Stimulated activated CD4-positive, alpha-beta T cell treated with anti-CD3 and anti-CD28 coated beads, TNF-alpha, amount 100 ng/mL, for 4 hours (primary cell): Measurements from ENCODE around the gene VASH2.
"Not testable (repeated sequence)": the region's sequence is repeated elsewhere in the genome, so short reads cannot be mapped to it uniquely, and the experiment has no call there.

ENCODE experiments used
- DNase-seq, 3 experiments: peaks; one replicate each; pipeline ENCODE4 v3.0.0-alpha.2; 2020; ENCODE audit warnings: low read depth in 3 of 3

The VASH2 gene

DNA sequence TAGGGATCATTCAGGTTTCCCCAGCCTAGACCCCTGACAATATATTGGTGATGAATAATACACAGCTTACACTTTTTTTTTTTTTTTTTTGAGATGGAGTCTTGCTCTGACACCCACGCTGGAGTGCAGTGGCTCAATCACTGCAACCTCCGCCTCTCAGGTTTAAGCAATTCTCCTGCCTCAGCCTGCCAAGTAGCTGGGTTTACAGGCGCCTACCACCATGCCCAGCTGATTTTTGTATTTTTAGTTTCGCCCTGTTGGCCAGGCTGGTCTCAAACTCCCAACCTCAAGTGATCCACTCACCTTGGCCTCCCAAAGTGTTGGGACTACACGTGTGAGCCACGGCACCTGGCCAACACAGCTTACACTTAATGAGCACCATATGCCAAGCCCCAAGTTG is 7.2 kb downstream of the VASH2 start:
- DNase-seq = no peak

DNA sequence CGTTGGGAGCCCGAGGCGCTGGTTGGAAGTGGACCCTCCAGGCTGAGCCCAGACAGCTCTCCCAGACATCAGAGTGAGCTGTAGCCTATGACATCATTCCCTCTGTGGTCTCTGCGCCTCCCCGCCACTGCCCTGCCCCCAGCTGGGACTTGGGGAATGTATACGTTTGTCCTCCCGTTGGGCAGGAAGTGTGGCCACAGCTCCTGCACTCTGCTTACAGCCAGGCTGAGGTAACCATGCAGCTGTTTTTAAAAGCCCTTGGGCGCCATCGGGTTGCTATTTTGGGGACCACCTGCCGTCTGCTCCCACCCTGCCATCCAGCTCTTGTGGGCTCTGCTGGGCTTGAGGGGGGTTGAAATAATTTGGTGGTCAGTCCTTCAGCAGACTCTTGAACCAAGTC is 7.8 kb downstream of the VASH2 start:
- DNase-seq = no peak

DNA sequence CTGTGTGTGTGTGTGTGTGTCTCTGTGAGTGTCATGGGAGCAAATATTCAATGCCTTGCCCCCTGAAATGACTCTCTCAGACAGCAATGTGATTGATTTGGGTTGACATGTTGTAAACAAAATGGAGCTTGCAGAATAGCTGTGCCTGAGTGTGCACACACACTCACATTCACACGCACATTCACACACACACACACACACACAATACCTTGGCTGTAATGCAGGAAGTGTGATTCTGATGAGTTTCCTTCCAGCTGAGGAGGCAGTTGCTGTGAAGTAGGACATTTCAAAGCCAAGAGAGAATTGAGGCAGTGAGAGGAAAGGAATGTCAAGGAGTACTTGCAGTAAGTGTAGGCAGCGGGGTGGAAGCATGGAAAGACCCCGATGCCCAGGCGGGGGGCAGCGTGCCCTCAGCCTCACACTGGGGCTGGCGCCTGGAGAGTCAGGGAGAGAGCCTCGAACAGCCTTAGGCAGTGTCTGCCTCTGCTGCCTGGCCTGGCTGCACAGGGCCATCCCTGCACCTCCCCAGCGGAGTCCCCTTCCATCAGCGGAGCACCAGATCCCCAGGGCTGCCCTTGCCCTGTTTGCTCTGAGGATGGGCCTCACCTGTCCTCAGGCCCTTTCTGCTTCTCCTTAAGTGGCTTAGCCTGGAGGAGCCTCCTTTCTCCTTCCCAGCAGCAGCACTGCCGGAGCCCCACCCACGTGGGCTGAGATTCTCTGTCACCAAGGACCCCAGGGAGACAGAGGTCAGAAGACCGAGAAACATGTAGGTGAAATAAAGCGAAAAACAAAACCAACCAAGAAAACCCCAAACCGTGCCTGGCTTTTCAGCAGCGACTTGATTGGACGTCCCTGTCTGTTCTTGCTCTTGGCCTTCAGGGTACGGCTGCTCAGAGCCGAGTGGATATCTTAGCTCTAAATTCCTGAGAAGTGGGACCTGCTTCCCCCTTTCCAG is 9.2 kb downstream of the VASH2 start:
- no peak for DNase-seq

DNA sequence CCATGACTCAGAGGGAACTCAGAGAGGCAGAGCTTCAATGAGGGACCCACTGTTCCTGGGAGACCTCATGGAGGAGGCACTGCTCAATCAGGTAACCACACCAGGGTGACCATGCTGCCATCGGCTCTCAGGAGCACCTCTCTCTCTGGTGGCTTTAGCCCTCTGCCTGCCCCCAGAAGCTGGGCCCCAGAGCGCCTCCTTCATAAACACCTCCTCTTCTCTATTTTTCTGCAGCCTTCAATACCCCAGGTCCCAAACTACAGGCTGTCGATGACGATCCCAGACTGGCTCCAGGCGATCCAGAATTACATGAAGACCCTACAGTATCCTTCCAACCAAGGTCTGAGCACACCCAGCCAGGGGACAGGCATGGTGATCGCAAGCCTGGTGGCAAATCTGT is 10.6 kb downstream of the VASH2 start:
- no peak for DNase-seq

DNA sequence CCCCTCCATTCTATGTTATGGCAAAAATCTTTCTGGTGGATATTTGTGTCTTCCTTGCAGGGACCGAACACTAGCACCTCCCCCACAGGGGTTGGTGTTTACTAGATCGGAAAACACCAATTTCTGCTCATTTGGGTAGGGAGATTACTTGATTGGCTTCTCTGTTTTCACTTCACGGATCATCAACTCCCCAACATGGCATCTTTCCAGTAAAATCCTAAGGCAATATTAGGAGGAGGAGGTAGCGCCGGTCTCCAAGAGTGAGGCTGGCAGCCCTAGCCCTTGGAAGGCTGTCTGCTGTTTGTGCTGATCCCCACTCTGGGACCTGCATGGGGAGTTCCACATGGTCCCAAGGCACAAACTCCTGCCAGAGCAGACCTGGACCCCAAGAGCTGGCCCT is 12.2 kb downstream of the VASH2 start:
- DNase-seq = no peak

DNA sequence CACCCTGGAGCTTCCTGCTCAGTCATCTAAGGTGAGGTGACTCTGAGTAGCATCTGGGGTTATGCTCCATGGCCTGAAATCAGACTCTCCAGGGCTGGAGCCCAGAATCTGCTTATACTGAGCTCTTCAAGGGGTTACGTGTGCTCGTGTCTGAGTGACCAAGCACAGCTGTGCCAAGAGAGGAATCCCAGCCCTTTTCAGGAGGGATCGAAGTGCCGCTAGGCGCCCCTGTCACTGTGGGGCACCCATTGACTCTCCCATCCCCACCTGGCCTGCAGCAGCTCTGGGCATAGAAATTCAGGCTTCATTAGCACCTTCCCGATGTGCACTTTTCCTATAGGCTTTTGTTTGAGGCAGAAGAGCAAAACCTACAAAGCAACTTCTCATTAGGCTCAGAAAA is 13.8 kb downstream of the VASH2 start:
- DNase-seq = no peak

DNA sequence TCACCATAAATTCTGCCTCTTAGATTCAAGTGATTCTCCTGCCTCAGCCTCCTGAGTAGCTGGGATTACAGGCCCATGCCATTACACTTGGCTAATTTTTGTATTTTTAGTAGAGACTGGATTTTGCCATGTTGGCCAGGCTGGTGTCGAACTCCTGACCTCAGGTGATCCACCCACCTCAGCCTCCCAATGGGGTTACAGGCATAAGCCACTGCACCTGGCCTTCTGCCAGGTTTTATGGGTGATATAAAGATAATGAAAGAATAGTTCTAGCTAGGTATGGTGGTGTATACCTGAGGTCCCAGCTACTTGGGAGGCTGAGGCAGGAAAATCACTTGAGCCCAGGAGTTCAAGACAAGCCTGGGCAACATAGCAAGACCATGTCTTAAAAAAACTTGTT is 14.7 kb downstream of the VASH2 start:
- DNase-seq = not testable (repeated sequence)

DNA sequence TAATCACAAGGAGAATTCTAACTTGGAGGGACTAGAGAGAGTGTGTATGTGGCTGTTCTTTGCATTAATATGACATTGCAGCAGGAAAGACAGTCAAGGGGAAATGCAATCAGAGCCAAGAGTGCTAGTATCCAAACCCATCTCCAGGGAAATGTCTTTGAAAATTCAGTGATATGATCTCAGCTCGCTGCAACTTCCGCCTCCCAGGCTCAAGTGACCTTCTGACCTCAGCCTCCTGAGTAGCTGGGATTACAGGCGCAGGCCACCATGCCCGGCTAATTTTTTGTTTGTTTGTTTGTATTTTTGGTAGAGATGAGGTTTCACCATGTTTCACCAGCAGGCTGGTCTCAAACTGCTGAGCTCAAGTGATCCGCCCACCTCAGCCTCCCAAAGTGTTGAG is 16.3 kb downstream of the VASH2 start:
- DNase-seq = no peak

DNA sequence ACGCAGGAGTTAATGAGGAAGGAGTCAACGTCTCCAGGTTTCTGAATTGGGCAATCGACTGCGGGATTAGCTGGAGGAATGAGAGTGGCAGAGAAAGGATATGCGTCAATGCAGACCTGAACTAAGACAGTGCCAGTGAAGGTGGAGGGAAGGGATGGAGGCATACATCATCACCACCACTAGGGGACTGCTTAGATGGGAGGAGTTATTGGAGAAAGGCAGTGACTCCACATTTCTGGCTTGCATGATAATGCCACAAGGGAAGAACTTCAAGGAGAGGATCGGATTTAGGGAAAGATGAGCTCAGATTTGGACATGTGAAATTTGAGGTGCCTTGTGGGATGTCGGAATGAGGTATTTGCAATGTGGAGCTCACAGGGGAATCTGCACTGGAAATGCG is 17.5 kb downstream of the VASH2 start:
- DNase-seq = no peak

DNA sequence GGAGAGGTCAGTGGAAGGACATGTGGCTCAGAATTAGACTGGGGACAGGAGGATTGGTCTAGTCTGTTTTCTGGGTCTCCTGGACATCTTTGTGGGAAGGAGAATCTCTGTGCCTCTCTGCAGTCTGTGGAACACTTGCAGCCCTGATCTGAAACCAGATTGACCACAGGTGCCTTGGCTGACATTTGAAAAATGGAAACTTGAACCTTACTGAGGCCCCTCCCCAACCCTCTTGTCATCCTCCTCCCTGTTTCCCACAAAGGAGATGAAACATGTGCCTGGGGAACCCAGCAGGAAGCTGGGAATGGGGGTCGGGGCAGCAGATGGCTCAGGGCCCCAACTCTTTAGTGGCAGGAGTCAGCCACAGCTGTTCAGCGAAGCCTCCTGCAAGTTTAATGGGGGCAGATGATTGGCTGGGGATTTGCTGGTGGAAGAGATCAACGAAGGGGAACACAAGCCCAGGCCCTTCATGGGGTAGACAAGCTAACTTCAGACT is 18.1 kb downstream of the VASH2 start:
- no peak for DNase-seq

DNA sequence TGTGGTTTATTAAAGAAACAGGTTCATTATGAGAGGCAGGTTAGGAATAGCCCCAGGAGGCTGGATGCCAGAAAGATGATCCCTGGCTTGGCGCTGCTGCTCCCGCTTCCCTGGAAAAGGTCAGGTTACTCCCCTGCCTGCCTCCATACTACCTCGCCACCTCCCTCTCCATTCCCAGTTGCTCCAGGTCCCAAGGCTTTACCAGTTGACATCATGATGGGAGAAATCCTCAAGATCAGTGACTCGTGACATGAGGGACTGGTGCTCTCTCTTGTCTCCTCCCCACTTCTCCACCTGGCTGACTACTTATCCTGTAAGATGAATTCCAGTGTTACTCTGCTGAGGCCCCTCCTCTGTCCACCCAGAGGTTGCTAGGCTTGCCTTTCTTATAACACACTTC is 19.7 kb downstream of the VASH2 start:
- DNase-seq = no peak

DNA sequence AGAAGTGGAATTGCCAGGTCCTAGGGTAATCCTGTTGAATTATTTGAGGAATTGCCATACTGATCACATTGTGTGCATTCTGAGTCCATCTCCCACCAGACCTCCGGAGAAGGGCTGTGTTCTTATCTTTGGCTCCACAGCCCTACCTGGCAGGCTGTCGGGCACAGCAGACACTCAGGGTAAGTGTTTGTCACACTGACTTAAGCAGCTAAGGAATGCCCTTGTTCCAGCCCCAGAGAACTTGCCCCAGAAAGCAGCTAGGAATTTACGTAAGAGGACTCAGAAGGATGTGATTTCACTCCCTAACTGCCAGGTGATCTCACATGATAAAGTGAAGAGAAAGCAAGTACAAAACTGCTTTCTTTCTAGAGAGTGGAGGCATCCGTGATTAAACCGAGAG is 21.0 kb downstream of the VASH2 start:
- DNase-seq = no peak

DNA sequence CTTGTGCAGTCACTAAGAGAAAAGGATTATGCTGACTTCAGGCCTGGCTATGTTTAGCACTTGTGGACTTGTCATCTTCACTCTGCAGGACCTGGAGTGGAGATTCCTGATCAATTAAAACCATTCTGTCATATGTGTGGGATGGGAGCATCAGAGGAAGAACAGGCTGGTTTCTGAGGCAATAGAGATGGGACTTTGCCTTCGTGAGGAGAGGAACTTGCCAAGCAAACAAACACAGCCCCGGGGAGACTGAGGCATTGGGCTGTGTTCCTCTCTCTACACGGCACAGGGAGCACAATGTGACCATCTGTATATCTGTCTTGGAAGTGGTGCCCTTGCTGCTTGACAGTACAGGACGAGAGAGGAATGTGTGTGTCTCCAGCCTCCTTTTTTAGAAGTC is 23.1 kb downstream of the VASH2 start:
- no peak for DNase-seq

DNA sequence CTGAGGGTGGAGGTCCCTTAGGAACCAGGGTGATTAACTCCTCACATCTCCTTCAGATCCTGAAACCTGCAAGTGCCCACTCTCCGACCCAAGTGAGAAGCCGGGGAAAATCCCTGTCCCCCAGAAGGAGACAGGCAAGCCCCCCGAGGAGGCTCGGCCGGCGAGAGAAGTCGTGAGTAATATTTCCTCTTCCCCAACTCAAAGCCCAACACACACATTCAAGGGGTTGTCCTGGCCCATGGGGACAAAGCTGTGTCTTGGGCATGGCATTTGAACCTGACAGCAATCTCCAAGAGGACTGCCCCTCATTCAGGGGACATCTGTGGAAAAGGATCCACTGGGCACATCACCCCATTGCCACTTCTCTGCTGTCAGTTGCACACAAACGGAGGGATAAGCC is 23.6 kb downstream of the VASH2 start:
- no peak for DNase-seq

DNA sequence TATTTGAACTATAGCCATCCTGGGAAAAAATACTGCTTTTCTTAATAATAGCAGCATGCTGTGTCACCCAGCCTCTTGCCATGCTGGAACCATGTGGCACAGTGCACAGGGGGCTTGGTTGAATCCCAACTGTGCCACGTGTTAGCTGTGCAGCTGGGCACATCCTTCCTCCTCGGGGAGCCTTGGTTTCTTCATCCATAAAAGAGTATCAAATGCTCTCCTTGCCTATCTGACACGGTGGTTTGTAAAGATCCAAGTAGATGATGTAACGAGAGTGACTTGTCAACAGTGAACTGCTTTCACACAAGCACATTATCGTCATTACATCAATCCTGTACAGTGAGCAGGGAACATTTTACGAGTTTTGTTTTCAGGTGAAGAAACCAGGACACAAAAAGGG is 24.4 kb downstream of the VASH2 start:
- no peak for DNase-seq

DNA sequence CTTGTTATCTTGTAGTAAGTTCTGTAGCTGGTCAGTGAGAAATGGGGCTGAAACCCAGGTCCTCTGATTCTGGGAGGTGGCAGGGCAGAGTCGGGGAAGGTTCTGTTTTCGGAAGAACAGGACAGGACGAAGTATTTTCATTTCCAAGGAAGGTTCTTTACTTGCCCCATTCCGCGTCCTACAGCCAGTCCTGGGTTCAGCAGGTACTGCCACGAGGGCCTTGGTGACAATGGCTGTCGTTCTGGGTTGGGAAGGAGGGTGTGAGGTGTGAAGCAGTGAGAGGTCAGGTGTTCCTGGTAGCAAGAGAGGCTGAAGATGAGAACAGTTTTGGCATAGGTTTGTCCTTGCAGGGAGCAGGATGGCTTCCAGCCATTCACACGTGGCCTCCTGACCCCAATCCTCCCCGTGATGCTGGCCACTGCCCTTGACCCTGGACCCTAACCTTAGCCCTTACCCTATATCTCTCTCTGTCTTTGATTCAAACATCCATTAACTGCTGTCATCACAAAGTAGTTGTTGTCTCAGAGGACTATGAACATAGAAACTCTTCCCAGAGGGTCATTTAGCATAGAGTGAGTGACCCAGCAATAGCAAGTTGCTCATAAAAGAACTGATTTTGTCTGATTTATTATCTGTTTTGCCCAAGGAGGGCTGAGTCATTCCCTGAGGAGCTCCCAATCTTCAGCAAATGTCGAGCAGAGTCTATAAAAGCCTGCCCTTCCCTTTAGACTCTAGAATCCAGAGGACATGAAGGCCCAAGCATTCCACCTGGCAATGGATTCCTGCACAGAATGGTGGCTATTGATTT is 25.0 kb downstream of the VASH2 start:
- DNase-seq = no peak

DNA sequence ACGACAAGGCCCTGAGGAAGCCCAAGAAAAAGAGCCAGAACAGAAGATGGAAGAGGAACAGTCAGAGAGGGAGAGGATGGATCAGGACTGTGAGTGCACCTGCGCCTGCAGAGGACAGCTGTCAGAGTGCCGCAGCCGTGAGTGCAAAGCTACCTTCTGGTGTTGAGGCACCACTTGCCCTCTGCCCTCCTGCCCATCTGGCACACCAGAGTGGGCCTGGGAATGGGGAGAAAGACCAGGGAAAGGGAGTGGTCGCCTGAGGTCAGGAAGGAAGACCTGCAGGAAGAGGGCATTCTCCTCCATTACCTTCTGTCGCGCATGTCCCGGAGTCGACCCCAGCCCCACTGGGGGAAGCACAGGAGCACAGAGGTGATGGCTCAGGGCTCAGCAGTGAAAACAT is 26.2 kb downstream of the VASH2 start:
- no peak for DNase-seq

DNA sequence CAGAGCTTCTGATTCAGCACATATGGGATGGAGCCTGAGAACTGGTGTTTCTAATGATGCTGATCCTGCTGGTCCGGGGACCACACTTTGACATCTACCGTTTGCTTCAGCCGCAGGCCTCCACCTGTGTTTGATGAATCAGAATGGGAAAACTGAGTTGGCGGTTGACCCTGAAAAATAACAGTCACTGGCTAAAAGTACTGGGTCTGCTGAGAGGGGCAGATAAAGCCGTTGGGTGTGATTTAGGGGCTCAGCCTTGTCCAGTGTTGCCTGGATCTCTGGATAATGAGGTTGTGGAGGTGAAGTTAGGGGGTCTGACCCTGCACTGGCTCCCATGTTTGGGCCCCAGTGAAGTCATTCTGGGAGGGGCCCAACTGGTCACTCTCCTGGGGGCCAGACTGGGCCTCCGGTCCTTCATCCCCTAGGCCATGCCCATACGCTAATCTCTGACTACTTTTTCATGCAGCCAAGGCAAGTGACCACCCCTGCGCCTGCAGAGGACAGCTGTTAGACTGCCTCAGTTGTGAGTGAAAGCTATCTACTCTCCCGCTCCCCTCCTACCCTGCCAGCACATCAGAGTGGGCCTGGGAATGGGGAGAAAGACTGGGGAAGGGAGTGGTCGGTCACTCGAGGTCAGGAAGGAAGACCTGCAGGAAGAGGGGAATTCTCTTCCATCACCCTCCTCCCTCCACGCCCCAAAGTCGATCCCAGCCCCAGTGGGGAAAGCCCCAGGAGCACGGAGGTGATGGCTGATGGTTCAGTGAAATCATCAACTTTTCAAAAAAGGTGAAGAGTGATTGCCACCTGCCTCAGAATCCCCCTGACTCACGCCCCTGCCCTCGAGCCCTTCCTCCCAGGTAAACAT is 27.7 kb downstream of the VASH2 start:
- DNase-seq = no peak

DNA sequence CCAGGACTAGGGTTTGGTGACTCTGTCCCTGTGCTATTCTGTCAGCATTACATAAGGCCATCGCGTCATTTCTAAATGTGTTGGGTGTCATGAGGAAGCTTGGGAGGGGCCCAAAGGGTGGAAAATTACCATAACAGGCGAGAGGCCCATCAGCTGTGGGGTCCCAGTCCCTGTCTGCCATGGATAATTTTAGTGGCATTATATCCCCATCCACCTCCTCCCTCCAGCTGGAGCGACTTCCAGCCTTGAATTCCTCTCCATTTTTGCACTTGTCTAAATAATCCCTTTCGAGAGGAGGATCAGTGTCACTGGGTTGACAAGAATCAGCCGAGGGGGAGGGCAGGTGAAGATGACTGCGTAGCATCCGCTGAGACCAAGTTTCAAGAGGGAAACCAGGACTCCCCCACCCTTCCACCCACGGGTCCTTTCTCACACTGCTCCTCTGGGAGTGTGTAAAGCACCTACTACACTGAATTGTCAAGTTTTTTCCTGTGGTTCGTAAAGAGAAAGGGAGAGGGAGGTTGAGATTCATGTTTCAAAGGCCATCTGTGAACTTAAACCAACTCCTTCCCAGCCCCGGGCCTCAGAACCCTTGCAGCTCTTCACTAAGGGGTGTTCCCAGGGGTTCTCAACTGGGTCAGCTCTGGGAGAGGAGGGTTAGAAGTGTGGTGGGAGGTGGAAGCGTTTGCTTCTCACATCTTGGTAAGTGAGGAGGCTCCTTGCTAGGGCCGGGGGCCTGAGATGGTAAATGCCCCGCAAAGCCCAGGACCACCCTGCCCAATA is 29.2 kb downstream of the VASH2 start:
- DNase-seq = no peak

DNA sequence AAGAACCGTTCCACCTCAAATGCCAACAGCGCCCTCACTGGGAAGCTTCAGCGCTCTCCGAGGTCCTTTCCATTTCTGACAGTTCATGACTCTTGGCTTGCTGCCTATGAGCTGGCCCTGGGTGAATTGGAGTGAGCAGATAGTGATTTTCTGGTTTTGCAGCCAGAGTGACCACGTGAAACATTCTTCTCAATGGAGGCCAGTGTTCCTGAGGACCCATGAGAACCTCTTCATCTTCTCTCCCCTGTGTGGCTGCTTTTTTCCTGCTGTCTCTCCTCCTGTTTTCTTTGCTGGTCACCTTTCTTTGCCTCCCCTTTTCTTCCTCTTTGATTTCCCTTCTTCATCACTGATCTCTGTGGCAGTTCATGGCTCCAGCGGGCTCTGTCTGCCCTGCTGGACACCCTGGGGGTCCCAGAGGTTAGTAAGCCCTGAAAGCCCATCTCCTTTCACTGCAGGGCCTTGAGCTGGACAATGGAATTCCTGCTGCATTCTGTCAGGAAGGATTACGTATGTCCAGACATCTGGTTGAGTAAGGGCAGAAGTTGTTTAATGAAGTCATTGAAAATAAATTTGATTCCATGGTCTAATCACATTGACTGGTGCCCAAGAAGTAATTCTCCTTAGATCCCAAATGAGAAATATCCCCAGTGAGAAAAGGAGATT is 29.9 kb downstream of the VASH2 start:
- no peak for DNase-seq
